ENCODE data around the gene ATG7.

ATG7 gene

GRCh38 chr3:11498177-11498576 lies 226.0 kb downstream of the ATG7 start:
- Histone ChIP-seq H3K9me3 (ENCODE audit: control insufficient read depth, insufficient read depth, low read depth, low read length) (no peaks in the 10 kb centered on the region), H3K4me3 (ENCODE audit: low read depth, low read length) (no peak overlapping the region), H3K36me3 (ENCODE audit: control insufficient read depth in 2 of 2, insufficient read depth in 1 of 2, low read length in 2 of 2) (no peaks in the 10 kb centered on the region), H3K4me1 (ENCODE audit: control insufficient read depth, insufficient read depth, low read length) (peaks cover 15% of the 10 kb centered on the region), H3K27ac (ENCODE audit: extremely low read depth, low read depth, low read length) (no peak overlapping the region; the same call in 1 of the 2 replicates)
- CTCF ChIA-PET, result interaction anchor here (0.6 kb wide), 1 partner anchor 347 kb away, joined by 3 read pairs; no protein-coding TSS in a partner anchor
- POLR2A ChIA-PET, result no interaction called here
- TF ChIP-seq PRDM10 (tag by site-specific recombination; IDR thresholded peaks at IDR 0.05) (no peak), OSR2 (tag by site-specific recombination; IDR thresholded peaks at IDR 0.05) (0 out of 2 replicates have a peak, but pooled peaks have one; percentile 32)

GRCh38 chr3:11498646-11499045 lies 226.4 kb downstream of the ATG7 start:
- peaks cover 15% of the 10 kb centered on the region for H3K4me1 ChIP-seq (ENCODE audit: control insufficient read depth, insufficient read depth, low read length)
- ChIA-PET POLR2A (no interaction called here), CTCF (interaction anchor here (0.6 kb wide), 1 partner anchor 346 kb away, joined by 3 read pairs; no protein-coding TSS in a partner anchor)
- no peak overlapping the region; the same call in 1 of the 2 replicates for H3K27ac ChIP-seq (ENCODE audit: extremely low read depth, low read depth, low read length)
- no peak overlapping the region for H3K4me3 ChIP-seq (ENCODE audit: low read depth, low read length)
- H3K36me3 ChIP-seq (ENCODE audit: control insufficient read depth in 2 of 2, insufficient read depth in 1 of 2, low read length in 2 of 2), result no peaks in the 10 kb centered on the region
- H3K9me3 ChIP-seq (ENCODE audit: control insufficient read depth, insufficient read depth, low read depth, low read length), result no peaks in the 10 kb centered on the region
- TF ChIP-seq ELK4 (IDR thresholded peaks at IDR 0.05; ENCODE audit: borderline replicate concordance, low read depth, low read length) (no peak), ZNF571 (tag by site-specific recombination; IDR thresholded peaks at IDR 0.05) (no peak), KLF17 (tag by site-specific recombination; IDR thresholded peaks at IDR 0.05) (no peak), ZNF596 (tag by site-specific recombination; IDR thresholded peaks at IDR 0.05) (no peak), ZNF645 (tag by site-specific recombination; IDR thresholded peaks at IDR 0.05) (no peak), SCRT2 (tag by site-specific recombination; IDR thresholded peaks at IDR 0.05) (peak; percentile 74), IKZF3 (tag by site-specific recombination; IDR thresholded peaks at IDR 0.05) (no peak), GLIS1 (tag by site-specific recombination; IDR thresholded peaks at IDR 0.05) (peak; percentile 50), OSR2 (tag by site-specific recombination; IDR thresholded peaks at IDR 0.05) (0 out of 2 replicates have a peak, but pooled peaks have one; percentile 1), ZBTB49 (tag by site-specific recombination; IDR thresholded peaks at IDR 0.05; ENCODE audit: low read depth) (no peak), ZNF518A (tag by site-specific recombination; conservative IDR thresholded peaks at IDR 0.05; ENCODE audit: low read depth) (no peak), ZNF610 (tag by site-specific recombination; IDR thresholded peaks at IDR 0.05; ENCODE audit: borderline replicate concordance) (0 out of 2 replicates have a peak, but pooled peaks have one; percentile 20), ZNF510 (tag by site-specific recombination; IDR thresholded peaks at IDR 0.05; ENCODE audit: insufficient replicate concordance) (no peak), ZNF660 (tag by site-specific recombination; IDR thresholded peaks at IDR 0.05) (no peak), ZNF449 (tag by site-specific recombination; IDR thresholded peaks at IDR 0.05) (peak; percentile 68), ZBTB17 (tag by site-specific recombination; IDR thresholded peaks at IDR 0.05) (peak; percentile 98)
